Erythroblast (primary cell): ENCODE results near the gene SGSM1.

Source experiments
- GATA1 ChIP-seq: IDR thresholded peaks from 2 replicates; pipeline ENCODE4 v1.6.1; 2011; ENCODE audit warnings: low read depth, mild to moderate bottlenecking, control low read depth, low read length, moderate library complexity
- POLR2A ChIP-seq: IDR thresholded peaks from 2 replicates; pipeline ENCODE4 v1.6.1; 2011; ENCODE audit warnings: mild to moderate bottlenecking, low read length

DNA sequence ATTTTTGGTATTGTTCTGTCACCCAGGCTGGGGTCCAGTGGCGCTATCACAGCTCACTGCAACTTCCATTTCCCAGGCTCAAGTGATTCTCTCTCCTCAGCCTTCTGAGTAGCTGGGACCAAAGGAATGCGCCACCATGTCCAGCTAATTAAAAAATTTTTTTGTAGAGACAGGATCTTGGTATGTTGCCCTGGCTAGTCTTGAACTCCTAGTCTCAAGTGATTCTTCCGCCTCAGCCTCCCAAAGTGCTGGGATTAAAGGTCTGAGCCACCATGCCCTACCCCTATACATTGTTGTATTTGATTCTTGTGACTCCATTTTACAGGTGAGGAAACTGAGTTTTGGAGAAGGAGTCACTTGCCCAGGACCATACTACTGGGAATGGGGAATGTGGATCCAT lies 158.4 kb downstream of the SGSM1 start:
- TF ChIP-seq POLR2A (no peak), GATA1 (no peak)
